Activated CD4-positive, alpha-beta T cell treated with anti-CD3 and anti-CD28 coated beads, Interleukin-2, amount 50 U/mL, for 24 hours (primary cell): ENCODE data around the gene NEK7.
"Not testable (repeated sequence)": the region's sequence is repeated elsewhere in the genome, so short reads cannot be mapped to it uniquely, and the experiment has no call there.

ENCODE experiments used
- DNase-seq, 2 donors: peaks; one replicate each; pipeline ENCODE4 v3.0.0-alpha.2; 2020; ENCODE audit warnings: low read depth in 1 of 2, low spot score in 1 of 2

NEK7 gene

DNA sequence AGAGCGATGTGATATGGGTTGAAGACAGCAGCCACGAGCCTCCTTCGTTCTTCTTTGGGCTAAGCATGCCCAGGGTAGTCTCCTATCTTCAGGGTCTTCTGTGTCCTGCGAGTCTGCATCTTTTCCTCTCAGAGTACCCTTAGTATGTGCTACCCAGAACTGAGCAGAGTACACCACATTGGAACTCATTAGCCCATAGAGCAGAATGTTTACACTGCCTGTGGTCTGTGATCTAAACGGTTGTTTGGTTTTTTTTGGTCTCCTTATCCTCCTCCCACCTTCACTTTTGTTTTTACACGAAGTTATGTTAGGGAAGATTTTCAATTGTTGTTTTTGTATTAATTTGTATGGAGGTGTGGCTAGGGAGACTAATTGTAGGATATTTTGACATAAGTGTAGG is 126.4 kb downstream of the NEK7 start:
- no peak for DNase-seq

DNA sequence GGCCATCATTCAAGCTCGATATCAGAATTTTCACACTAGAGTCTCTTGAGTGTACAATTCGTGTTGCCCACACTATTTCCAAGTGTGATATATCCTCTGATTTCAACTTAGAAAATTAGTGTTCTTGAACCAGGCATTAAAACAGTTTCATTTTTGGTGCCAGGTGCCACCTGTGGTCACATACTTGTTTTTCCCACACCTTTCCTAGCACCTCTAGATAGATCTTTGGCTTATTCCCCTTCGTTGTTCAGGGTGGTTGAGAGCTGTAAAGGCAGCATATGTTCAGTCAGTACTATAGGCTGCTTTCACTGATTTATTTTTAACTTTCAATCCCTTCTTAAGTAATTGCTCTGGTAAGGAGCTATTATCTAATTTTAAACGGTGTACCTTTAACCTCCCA is 131.1 kb downstream of the NEK7 start:
- no peak for DNase-seq

DNA sequence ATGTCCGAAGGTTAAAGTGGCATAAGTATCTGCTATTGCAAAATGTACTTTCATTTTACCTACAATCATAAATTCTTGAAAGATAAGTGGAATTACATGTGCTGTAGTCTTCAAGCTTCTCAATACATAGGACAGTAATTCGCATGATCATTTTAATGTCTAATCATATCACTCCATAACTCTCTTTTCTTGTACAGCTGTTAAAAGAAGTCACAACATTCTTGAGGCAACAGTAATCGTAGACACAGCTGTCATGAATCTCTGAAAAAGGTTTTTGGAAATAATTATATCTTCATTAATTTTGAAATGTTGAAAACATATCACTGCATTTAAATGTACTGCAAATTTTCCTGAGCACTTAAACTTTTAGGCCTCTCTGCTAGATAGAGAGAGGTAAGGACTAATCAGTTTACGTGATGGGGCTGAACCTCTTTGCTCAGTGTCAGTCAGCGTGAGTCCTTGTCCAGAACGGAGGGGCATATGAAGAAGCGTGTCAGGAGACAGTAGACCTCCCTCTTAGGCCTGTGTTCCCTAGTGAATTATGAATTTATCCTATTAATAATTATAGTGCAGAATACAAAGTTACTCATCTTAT is 133.4 kb downstream of the NEK7 start:
- DNase-seq = no peak

DNA sequence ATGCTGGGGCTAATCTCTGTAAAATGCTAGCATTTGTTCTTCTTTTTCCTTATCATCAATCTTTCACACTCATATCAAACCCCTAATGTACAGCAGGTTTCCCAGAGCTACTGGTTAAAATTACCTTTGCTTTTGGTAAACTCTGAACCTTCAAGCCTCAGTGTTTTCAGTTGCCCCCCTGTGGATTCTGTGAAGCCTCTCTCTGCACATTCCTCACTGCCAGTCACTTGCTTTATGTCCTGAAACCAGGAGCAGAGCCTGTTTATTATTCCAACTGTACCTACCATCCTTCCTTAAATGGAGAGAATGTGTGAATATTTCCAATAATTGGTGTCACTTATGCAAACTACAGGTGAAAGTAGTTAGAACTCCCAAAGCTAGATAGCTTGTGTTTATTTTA is 134.2 kb downstream of the NEK7 start:
- DNase-seq = no peak

DNA sequence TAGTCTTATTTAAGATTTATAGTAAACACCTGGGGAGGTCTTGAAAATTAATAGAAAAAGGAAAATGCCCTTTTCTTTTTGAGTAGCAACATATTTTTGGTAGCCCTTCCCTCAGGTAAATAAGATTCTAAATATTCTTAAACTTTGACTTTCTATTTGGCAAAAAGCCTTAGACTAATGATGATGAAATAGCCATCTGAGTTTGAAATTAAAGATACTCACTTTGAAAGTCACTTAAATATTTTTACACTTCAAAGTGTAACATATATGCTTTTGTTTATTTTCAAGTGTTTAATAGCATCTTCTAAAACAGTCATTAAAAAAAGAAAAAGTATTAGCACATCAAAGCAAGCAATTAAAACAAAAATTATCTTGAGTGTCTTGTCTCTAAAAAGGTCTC is 135.1 kb downstream of the NEK7 start:
- DNase-seq = no peak

DNA sequence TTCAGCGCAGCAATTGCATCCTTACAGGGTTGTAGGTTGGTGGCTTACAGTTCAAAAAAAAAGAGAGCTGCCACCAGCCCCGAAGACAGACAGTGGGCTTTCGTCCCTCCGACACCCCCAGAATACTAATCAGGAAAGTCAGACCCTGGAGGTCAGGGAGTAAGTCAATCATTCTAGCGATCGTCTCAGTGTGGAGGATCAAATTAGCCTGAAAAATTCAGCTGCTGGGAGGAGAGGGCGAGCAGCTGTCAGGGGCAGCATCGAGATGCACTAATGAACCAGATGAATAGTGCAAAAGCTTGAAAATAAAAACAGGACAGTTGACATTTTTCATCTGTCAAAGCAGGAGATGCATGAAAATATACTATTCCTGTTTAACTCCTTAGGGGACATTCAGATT is 138.4 kb downstream of the NEK7 start:
- DNase-seq = no peak

DNA sequence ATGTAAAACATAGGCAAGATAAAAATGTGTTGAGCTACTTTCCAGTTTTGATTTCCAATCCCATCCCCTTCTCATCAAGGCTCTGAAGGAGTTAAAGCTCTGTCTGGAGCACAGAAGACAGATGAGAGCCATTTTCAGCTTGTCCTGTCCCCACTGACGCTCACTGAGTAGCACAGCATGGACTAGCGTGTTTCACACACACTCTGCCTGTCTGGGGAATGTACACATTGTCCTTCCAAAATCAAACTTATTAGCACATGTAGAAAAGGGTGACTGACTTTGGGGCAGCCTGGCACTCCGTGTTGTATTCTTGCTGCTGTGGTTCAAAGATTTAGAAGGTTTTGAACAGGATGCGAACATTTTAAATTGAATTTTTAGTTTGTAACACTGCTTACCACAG is 139.2 kb downstream of the NEK7 start:
- DNase-seq = no peak

DNA sequence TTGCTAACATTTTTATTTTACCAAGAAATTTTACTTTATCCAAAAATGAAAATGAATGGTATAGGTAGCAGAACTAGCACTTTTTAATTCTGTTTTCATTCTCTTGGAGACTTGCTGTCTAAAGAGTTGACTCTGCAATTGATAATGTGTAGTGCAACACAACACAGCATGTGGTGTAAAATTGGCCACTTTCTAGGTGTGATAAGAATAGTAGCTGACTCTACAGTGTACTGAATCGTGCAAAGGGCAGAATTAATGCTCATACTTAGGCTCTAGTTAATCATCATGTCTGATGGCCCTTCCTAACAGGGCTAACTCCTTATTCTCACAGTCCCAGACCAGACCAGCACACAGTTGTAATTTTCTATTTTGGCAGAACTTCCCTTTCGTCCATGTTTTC is 140.5 kb downstream of the NEK7 start:
- DNase-seq = no peak

DNA sequence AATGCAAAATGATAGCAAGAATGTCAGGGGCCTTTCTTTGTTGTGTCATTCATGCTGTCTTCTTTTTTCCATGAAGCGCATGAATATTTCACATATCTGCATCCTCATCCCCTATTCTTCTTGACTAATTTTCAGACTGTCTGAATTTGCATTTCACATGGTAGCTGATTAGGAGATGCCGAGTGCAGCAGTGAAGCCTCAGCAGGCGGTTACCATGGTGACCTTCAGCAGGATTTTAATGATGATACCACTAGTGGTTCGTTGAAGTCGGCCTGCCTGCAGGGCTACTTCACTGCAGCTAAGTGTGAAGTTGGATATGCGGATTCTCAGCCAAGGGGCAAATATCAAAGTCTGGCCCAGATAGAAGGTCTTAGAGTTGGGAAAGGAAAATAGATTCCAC is 141.8 kb downstream of the NEK7 start:
- DNase-seq = no peak

DNA sequence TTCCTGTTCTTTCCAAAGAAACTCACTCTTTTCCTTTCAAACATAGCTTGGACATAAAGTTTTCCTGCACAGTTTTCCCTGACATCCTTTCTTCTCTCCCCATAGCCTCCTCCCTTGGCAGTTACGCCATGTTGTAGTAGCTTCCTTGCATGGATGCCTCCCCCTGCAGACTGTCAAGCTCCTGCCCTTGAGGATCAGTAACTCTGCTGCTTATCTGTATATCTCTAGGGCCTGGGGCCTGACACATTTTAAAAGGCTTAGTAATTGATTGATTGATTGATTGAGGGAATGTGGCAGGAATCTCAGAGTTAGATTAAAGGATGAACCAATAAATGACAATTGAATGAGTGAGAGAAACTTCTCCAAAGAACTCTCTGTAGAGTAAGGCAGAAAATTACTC is 143.7 kb downstream of the NEK7 start:
- DNase-seq = no peak

DNA sequence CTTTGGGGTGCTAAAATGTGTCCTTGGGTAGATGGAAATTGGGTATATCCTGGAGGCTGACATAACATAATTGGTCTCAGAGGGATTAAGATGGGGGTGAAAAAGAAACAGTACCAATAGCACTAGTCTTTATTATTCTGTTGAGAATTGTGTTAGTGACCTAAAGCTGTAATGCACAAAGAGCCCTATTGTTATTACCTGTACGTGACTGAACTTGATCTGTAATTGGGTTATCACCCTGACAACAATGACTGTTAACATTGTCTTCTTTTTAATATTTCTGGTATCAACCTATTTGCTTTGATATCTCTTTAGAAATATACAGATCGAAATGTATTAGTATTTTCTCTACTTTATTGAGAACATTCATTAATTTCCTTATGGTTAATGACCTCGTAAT is 147.6 kb downstream of the NEK7 start:
- DNase-seq = no peak

DNA sequence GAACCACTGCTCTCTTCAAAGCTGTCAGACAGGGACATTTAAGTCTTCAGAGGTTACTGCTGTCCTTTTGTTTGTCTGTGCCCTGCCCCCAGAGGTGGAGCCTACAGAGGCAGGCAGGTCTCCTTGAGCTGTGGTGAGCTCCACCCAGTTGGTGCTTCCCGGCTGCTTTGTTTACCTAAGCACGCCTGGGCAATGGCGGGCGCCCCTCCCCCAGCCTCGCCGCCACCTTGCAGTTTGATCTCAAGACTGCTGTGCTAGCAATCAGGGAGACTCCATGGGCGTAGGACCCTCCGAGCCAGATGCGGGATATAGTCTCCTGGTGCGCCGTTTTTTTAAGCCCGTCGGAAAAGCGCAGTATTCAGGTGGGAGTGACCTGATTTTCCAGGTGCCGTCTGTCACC is 158.0 kb downstream of the NEK7 start:
- not testable (repeated sequence) for DNase-seq

DNA sequence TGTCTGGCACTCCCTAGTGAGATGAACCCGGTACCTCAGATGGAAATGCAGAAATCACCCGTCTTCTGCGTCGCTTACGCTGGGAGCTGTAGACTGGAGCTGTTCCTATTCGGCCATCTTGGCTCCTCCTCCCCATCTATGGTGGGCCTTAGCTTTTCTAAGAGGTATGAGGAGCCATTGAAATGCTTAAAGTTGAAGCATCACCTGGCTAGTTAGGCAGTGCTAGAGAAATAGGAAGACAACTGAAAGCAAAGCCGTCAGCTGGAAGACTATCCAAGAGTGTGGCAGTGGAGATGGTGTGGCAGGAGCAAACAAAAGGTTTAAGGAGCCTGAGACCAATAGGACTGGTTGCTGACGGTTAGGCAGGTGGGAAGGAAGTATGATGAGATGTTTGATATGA is 158.5 kb downstream of the NEK7 start:
- not testable (repeated sequence) for DNase-seq

DNA sequence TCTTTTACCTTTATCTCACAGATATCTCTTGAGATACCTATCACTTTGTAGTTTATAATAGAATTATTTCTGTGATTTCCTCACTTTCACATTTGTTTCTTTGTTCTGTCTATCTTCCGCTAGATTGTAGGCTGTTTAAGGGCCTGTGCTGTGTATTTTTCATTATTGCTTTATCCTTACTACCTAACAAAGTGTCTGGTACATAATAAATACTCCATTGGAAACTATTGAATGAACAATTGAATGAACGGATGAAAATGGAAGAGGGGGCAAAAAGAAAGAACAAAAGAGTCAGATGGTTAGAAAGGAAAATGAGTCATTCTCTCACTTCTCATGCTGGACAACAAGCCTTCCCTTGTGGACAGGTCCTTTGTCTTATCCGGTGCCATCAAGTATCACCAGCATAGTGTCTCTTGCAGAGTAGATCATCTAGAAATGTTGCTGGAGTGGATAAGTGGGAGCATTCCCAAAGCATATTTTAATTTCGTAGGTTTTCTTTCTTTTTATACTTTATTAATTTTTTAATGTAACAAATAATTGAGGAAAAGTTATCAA is 159.8 kb downstream of the NEK7 start:
- no peak for DNase-seq

DNA sequence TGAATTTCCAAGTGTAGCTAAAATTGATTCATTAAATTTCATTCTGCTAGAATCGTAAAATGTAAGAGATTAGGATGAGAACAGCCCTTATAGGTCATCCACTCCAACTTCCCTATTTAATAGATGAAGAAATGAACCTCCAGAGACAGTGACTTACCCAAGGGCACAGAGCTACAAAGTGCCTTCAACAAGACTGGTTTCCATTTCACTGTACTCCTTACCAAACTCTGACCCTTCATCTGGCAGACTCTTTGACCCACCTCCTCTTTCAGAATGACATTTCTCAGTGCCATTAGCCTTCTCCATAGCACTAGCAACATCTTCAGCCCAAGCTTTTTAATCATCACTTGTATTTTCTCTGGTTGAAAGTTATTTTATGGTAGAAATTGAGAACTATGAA is 161.3 kb downstream of the NEK7 start:
- DNase-seq = no peak

DNA sequence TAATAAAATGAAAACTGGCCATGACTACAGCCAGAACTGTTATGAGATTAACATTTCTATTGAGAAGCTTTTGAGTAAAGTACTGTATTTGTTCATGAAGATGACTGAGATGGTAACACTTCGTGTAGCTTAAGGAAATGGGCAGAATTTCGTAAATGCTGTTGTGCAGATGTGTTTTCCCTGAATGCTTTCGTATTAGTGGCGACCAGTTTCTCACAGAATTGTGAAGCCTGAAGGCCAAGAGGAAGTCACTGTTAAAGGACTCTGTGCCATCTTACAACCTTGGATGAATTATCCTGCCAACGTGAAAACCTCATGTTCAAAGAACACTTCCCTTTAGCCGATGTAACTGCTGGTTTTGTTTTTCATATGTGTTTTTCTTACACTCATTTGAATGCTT is 164.0 kb downstream of the NEK7 start:
- DNase-seq = no peak

DNA sequence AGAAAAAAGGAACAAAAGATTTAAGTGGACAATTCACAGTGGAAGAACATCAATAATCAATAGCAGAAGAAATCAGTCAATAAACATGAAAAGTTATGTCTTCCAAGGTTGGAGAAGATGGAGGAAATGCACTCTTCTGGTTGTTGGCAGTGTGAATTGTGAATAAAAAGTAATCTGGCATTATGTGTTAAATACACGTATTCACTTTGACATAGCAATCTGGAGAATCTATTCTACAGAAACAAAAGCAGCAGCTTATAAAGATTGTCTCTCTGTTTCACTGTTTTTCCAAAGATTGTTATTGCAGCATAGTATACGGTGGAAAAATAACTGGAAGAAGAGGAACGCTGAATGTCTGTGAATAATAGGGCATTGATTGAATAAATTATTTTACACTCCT is 169.4 kb downstream of the NEK7 start:
- no peak for DNase-seq

DNA sequence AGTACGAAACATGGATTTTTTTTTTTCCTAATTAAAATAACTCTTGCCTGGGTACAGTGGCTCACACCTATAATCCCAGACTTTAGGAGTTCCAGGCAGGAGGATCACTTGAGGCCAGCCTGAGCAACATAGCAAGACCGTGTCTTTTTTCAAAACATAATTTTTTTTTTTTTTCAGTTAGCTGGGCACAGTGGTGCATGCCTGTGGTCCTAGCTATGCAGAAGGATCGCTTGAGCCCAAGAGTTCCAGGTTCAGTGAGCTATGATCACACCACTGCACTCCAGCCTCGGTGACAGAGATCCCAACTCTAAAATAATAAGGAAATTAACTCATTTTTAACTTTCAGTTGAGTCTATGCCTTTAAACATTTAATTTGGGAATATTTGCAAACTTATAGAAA is 170.1 kb downstream of the NEK7 start:
- DNase-seq = no peak

DNA sequence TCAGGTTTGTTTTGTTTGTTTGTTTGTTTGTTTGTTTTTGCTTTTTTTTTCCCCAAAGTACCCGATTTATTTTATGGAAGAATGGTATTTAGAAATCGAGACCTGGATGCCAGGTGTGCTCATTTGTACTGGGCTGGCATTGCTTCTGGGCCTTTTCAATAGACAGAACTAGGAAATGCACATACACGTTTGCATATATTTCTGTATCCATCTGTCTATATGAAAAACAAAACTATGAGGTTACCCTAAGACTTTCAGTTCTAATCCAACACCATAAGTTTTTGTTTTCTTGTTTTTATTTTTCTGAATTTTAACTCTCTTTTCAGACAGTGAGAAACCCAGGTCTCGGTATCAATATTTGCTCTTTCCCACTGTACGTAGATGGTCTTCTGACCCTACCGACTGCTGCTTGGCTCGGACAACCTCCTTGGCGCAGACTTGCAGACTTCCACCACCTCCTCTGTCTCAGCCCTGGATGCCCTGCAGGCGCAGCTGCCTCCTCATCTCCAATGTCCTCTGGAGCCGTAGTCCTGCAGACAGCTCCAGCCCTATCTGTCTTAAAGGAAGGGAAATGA is 171.7 kb downstream of the NEK7 start:
- no peak for DNase-seq

DNA sequence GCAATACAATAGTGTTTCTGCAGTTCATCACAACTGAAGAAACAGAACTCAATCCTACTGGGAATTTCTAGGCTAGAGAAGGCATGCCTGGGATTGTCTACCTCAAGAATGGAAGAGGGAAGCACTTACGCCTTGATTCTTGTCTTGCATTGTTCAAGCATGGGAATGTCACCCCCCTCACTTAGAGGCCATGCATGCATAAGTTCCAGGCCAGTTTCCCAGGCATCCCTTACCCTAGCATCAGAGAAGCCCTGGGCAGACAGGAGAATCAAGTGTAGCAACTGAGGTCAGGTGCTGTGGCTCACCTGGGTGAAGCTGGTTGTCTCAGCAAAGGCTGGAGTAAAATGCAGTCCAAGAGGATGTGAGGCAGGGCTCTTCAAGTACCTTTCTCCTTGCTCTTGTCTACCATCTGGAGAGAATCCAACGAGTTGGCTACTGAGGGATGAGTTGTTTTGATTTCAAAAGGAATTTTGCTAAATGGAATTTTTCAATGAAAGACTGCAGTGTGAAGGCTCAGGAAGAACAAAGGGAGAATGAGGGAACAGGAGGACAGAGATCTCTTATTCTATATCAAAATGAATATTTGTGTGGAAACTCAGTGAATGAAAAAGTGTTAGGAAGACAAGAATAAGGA is 174.3 kb downstream of the NEK7 start:
- no peak for DNase-seq

DNA sequence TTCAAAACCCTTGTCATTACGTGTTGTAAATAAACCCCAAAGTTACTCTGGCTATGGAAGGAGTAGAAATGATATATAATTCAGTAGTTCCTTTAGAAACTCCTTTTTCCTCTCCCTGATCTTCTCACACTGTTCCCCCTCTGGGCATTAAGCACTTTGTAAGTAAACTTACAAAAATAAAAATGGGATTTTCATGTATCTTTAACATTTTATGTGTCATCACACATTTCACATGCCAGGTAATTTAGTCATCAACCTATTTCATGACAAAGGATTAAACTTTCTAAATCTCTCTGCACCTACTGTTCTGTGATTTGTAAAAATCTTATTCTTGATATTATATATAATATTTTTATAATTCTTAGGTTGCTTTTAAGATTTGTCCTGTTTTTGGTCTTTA is 176.9 kb downstream of the NEK7 start:
- no peak for DNase-seq

DNA sequence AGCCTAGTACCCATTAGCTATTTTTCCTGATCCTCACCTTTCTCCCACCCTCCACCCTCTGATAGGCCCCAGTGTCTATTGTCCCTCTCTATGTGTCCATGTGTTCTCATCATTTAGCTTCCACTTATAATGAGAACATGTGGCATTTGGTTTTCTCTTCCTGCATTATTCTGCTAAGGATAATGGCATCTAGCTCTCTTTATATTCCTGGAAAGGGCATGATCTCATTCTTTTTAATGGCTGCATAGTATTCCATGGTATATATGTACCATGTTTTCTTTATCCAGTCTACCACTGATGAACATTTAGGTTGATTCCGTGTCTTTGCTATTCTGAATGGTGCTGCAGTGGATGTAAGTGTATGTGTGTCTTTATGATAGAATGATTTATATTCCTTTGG is 178.9 kb downstream of the NEK7 start:
- no peak for DNase-seq

DNA sequence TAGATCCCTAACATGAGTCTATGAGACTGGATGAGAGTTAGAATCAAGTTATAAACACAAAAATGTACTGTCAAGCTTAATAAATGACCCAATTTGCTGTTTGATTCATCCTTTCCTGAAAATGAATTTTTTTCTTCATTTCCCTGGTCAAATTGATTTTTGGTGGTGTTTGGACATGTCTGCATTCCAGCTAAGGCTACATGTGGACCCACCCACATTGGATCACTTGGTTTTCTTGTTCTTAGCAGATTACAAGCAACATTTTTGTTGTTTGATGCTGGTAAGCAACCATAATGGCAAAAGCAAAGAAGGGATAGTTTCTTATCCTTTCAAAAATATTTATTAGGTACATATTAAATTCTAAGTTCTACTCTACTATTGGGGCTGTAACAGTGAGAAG is 181.1 kb downstream of the NEK7 start:
- no peak for DNase-seq
